ENCODE results near the gene IRAG1.

DNA sequence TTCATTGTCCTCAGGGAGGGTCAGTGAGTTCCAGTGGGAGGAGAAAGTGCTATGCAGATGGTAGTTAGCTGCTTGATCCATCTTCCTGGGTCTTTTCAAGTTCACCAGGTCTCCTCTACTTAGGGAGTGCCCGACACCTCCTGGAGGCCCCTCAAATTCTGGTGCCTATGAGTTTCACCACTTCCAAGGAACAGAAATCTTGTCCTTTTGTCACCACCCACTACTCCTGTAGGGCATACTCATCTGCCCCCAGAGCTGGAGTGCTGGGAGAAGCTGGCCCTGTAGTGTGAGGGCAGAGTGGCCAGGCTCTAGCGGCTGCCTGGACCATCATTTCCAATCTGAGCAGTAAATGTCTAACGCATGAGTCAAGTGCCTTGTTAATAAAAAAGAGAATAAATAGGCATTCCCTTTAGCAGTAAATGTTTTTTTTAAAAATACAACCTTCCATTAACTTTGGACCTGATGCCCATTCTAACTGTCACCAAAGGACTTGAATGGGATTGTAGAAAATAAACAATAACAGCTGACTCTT lies 12.5 kb downstream of the IRAG1 start:
- no peak for TF ChIP-seq TAF1 (IDR thresholded peaks at IDR 0.05; ENCODE audit: borderline replicate concordance, insufficient read depth, low read length)
- TF ChIP-seq, protein P1, sequence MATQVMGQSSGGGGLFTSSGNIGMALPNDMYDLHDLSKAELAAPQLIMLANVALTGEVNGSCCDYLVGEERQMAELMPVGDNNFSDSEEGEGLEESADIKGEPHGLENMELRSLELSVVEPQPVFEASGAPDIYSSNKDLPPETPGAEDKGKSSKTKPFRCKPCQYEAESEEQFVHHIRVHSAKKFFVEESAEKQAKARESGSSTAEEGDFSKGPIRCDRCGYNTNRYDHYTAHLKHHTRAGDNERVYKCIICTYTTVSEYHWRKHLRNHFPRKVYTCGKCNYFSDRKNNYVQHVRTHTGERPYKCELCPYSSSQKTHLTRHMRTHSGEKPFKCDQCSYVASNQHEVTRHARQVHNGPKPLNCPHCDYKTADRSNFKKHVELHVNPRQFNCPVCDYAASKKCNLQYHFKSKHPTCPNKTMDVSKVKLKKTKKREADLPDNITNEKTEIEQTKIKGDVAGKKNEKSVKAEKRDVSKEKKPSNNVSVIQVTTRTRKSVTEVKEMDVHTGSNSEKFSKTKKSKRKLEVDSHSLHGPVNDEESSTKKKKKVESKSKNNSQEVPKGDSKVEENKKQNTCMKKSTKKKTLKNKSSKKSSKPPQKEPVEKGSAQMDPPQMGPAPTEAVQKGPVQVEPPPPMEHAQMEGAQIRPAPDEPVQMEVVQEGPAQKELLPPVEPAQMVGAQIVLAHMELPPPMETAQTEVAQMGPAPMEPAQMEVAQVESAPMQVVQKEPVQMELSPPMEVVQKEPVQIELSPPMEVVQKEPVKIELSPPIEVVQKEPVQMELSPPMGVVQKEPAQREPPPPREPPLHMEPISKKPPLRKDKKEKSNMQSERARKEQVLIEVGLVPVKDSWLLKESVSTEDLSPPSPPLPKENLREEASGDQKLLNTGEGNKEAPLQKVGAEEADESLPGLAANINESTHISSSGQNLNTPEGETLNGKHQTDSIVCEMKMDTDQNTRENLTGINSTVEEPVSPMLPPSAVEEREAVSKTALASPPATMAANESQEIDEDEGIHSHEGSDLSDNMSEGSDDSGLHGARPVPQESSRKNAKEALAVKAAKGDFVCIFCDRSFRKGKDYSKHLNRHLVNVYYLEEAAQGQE (IDR thresholded peaks at IDR 0.05; ENCODE audit: insufficient read depth in 1 of 2, low read depth in 2 of 2, low read length in 2 of 2) = no peak
- no peak for TF ChIP-seq POLR2AphosphoS5 (IDR thresholded peaks at IDR 0.05; ENCODE audit: low read depth, low read length)
- TF ChIP-seq SIN3A (IDR thresholded peaks at IDR 0.05; ENCODE audit: borderline replicate concordance, insufficient read depth, low read length) = no peak
- no peak for TF ChIP-seq FOXP2 (optimal IDR thresholded peaks at IDR 0.05; ENCODE audit: borderline replicate concordance, extremely low read depth, extremely low read length, insufficient read depth)
